Progenitor cell of endocrine pancreas (in vitro differentiated cells): Measurements from ENCODE around the gene ERBB4. TPM values are rescaled to one million over a fixed set of nuclear protein-coding genes. Genes with fewer than 3 reads are reported as not detected.

ENCODE experiments used
- DNase-seq: peaks from one replicate; pipeline ENCODE4 v3.0.0; 2021; ENCODE audit warnings: low spot score; ENCODE audit not compliant: unreplicated experiment
- H3K27ac Mint-ChIP-seq: 2 replicates; pipeline ENCODE4 v1.8.0; 2021; ENCODE audit warnings: mild to moderate bottlenecking, moderate library complexity, mixed read lengths
- H3K27me3 Mint-ChIP-seq: 2 replicates; pipeline ENCODE4 v1.8.0; 2021; ENCODE audit warnings: mixed read lengths
- H3K36me3 Mint-ChIP-seq: 2 replicates; pipeline ENCODE4 v1.8.0; 2022; ENCODE audit warnings: mixed read lengths; ENCODE audit not compliant: insufficient read depth
- H3K4me1 Mint-ChIP-seq: 2 replicates; pipeline ENCODE4 v1.8.0; 2021; ENCODE audit warnings: low read depth, mixed read lengths
- H3K4me3 Mint-ChIP-seq: 2 replicates; pipeline ENCODE4 v1.8.0; 2021; ENCODE audit warnings: low read depth, mild to moderate bottlenecking, moderate library complexity, mixed read lengths
- H3K9me3 Mint-ChIP-seq: 2 replicates; pipeline ENCODE4 v1.8.0; 2021; ENCODE audit warnings: low read depth, mixed read lengths
- total RNA-seq: library from RNA; stranded (reverse); gene quantifications from 2 replicates; pipeline ENCODE4 v1.2.1, GENCODE V29; 2021
- TF ChIP-seq, protein P1 (sequence below): fragments of 200-600 bp; sonication (generic); IDR thresholded peaks from one replicate; pipeline ENCODE4 v1.5.0; 2021; ENCODE audit warnings: antibody characterized with exemption, mild to moderate bottlenecking; ENCODE audit not compliant: unreplicated experiment

ERBB4 gene
- total RNA-seq, 1 donor from 2014 or later, result 43.8 TPM

DNA sequence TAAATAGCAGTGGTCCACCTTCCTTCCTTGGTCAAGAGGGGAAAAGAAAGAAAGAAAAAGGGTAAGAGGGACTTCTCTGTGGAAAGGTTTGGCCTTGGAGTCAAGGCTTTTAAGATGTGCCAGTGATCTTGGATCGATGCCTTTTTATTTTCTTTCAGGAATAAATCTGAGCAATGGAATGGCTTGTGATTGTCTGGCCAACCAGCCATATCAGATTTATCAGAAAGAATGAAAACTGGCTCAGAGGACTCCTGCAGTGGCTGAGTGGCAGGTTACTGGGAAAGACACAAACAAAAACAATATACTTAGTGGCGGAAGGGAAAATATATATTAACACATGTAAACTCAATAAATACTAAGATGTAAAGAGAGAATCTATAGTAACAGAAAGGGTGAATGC, 4.3 kb downstream of the ERBB4 start:
- Mint-ChIP-seq H3K36me3 (no peaks in the 10 kb centered on the region), H3K27me3 (peaks cover 16% of the 10 kb centered on the region), H3K4me3 (peak overlapping the region; percentile 19), H3K4me1 (peaks cover 9% of the 10 kb centered on the region), H3K9me3 (no peaks in the 10 kb centered on the region), H3K27ac (no peak overlapping the region)
- TF ChIP-seq, protein P1, sequence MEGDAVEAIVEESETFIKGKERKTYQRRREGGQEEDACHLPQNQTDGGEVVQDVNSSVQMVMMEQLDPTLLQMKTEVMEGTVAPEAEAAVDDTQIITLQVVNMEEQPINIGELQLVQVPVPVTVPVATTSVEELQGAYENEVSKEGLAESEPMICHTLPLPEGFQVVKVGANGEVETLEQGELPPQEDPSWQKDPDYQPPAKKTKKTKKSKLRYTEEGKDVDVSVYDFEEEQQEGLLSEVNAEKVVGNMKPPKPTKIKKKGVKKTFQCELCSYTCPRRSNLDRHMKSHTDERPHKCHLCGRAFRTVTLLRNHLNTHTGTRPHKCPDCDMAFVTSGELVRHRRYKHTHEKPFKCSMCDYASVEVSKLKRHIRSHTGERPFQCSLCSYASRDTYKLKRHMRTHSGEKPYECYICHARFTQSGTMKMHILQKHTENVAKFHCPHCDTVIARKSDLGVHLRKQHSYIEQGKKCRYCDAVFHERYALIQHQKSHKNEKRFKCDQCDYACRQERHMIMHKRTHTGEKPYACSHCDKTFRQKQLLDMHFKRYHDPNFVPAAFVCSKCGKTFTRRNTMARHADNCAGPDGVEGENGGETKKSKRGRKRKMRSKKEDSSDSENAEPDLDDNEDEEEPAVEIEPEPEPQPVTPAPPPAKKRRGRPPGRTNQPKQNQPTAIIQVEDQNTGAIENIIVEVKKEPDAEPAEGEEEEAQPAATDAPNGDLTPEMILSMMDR, result no peak
- DNase-seq, result no peak

DNA sequence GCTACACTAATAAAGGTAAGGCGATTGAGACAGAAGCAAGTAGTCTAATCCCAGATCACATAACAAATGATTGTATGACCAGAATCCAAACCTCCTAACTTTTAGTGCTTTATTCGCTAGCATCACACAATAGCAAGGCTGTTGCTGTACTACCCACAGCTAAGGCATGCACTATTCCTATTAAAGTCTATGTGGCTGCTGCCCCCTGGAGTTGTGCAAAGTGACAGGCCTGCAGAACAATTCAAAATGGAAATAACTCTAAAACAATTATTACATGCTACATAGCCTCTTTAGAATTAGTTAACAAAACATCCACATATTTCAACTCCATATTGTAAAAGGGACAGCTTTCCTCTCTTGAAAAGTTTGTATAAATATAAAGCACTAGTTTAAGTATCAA, 6.0 kb downstream of the ERBB4 start:
- no peaks in the 10 kb centered on the region for H3K9me3 Mint-ChIP-seq
- no peak overlapping the region for H3K27ac Mint-ChIP-seq
- peaks cover 17% of the 10 kb centered on the region for H3K4me1 Mint-ChIP-seq
- no peaks in the 10 kb centered on the region for H3K36me3 Mint-ChIP-seq
- TF ChIP-seq, protein P1, result peak; percentile 52
- DNase-seq, result no peak
- no peak overlapping the region for H3K4me3 Mint-ChIP-seq
- peaks cover 16% of the 10 kb centered on the region for H3K27me3 Mint-ChIP-seq

DNA sequence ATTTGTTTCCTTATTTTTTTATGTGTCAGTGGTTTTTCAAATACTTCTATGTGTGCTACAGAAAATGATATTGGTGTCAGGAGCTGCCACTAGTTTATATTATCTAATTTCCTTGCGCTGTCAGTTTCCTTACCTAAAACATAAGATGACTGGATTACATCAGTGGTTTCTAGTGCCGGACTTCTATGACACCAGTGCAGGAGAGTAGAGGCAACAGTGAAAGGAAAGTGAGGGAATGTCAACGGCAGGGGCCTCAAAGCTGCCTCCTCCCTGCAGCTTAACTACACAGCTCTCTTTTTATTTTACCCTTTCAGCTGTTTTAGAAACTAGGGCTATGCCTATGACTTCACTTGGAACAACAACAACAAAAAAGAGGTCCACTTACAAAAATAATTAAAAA, 6.5 kb downstream of the ERBB4 start:
- Mint-ChIP-seq H3K36me3 (no peaks in the 10 kb centered on the region), H3K4me1 (peaks cover 15% of the 10 kb centered on the region), H3K27me3 (peaks cover 16% of the 10 kb centered on the region), H3K9me3 (no peaks in the 10 kb centered on the region), H3K27ac (no peak overlapping the region), H3K4me3 (no peak overlapping the region)
- no peak for DNase-seq
- TF ChIP-seq, protein P1, result no peak

DNA sequence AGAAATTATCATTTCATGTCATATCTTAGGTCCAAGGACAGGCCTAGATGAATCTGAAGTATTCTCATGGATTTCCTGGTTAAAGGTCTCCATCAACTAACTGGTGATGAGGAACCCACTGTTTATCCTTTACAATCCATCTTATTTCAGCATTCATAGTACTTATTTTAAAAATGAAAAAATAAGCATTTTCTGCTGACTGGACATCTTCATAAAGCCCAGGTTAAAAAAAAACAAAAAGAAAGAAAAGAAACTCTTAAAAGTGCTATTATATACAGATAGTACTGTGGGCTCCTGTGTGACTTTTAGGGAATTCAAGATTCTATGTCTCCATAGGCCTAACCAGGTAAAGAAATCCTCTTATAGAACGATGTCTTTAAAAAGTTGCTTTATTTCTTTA, 7.1 kb downstream of the ERBB4 start:
- Mint-ChIP-seq H3K27ac (no peak overlapping the region), H3K4me1 (peaks cover 15% of the 10 kb centered on the region), H3K27me3 (peaks cover 16% of the 10 kb centered on the region), H3K9me3 (no peaks in the 10 kb centered on the region), H3K4me3 (no peak overlapping the region), H3K36me3 (no peaks in the 10 kb centered on the region)
- TF ChIP-seq, protein P1, result no peak
- DNase-seq, result no peak

DNA sequence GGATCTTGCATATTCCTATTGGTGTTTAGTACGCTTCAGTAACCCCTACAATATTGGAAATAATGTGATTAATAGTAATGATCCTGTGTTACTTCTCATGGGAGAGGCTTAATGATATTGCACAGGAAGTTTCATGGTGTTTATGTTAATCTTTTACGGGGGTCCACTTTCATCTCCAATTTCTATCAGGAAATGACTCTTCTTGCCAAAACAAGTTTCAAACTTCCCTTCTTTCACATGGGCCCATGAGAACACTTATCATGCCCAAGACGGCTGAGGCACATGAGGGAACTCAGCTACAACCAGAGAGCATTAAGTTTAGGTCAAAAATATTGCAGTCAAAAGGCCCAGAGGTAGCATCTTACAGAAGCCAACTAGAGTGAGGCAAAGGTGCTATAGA, 7.6 kb downstream of the ERBB4 start:
- Mint-ChIP-seq H3K36me3 (no peaks in the 10 kb centered on the region), H3K4me1 (peaks cover 15% of the 10 kb centered on the region), H3K9me3 (no peaks in the 10 kb centered on the region), H3K4me3 (no peak overlapping the region), H3K27me3 (peaks cover 16% of the 10 kb centered on the region), H3K27ac (no peak overlapping the region)
- TF ChIP-seq, protein P1, result no peak
- DNase-seq, result no peak
